MM.1S (cell line): Measurements from ENCODE around the gene SUPT6H.

ENCODE experiments used
- CTCF ChIP-seq: fragments of 300-600 bp; sonication (generic); IDR thresholded peaks from 2 replicates; pipeline ENCODE4 v1.5.1; 2016; ENCODE audit warnings: antibody characterized with exemption, low read length, mixed read lengths
- EZH2 ChIP-seq: fragments of 300-600 bp; sonication (generic); optimal IDR thresholded peaks from 2 replicates; pipeline ENCODE3; 2017; ENCODE audit warnings: low read depth, mild to moderate bottlenecking, antibody characterized with exemption, low read length, mixed read lengths

- TF ChIP-seq CTCF (no peak), EZH2 (no peak)
Measured at GRCh38 chr17:28749516-28750177, 87.6 kb downstream of the SUPT6H start.
